Ovary (tissue), 9 donors: ENCODE data around the gene SPTBN5. TPM values are rescaled to one million over a fixed set of nuclear protein-coding genes. Genes with fewer than 3 reads are reported as not detected.

Experiments used
- DNase-seq, 5 donors: peaks; one replicate each; pipeline ENCODE4 v3.0.0-alpha.2; 2019 to 2020
- H3K27ac ChIP-seq, 2 donors: fragments of 200-600 bp; one replicate each; pipeline versions ENCODE4 v1.5.1 to v1.8.0; 2019 to 2022
- H3K27me3 ChIP-seq: fragments of 200-600 bp; one replicate; pipeline ENCODE4 v1.8.0; 2022
- H3K36me3 ChIP-seq: fragments of 200-600 bp; sonication (generic); one replicate; pipeline ENCODE4 v1.5.1; 2019
- H3K4me1 ChIP-seq: one replicate; pipeline ENCODE4 v1.8.1; 2013; ENCODE audit warnings: mild to moderate bottlenecking, moderate library complexity; ENCODE audit not compliant: insufficient read depth
- H3K4me3 ChIP-seq: fragments of 200-600 bp; sonication (generic); one replicate; pipeline ENCODE4 v1.5.1; 2017
- H3K9me3 ChIP-seq, 2 donors: fragments of 200-600 bp in 1 of 2; sonication (generic) in 1 of 2; one replicate each; pipeline versions ENCODE4 v1.5.1 to v1.8.1; 2013 to 2019; ENCODE audit warnings: mild to moderate bottlenecking in 1 of 2, moderate library complexity in 1 of 2
- CTCF ChIP-seq, 3 donors: fragments of 450-650 bp in 2 of 3; fragments of 200-600 bp in 1 of 3; IDR thresholded peaks; one replicate each; pipeline versions ENCODE4 v1.5.1 to v1.8.0; 2016 to 2022; ENCODE audit warnings: antibody characterized with exemption in 3 of 3, mild to moderate bottlenecking in 1 of 3
- EP300 ChIP-seq: sonication (generic); formaldehyde crosslinking; IDR thresholded peaks from one replicate; pipeline ENCODE4 v1.6.1; 2017; ENCODE audit warnings: antibody characterized with exemption
- POLR2A ChIP-seq: fragments of 450-650 bp; IDR thresholded peaks from one replicate; pipeline ENCODE4 v1.6.1; 2017; ENCODE audit warnings: antibody characterized with exemption, mild to moderate bottlenecking, moderate library complexity
- WGBS, 3 donors: extraction: QIAGEN DNeasy Blood & Tissue Kit in 1 of 3; methylation state at CpG; one replicate each; pipeline versions ENCODE4 v1.1.5 to v1.1.7; 2013 to 2017; 5-methylcytosine and 5-hydroxymethylcytosine counted together
- intact Hi-C, 4 donors: fragments of 100-400 bp; cut with DNase I; formaldehyde crosslinking; loops; one replicate each; pipeline versions ENCODE4 v1.11.0 to v1.15.1; 2022 to 2023
- microRNA-seq, 3 donors: library from miRNA; unstranded; fragments of <30 nt; microRNA quantifications; one replicate each; pipeline versions ENCODE4 to v1.2.0, GENCODE V29; 2019 to 2020
- polyA plus RNA-seq, 2 donors: library from polyadenylated mRNA; stranded (reverse); fragments of 200-250 nt in 1 of 2; fragments of 350-450 nt in 1 of 2; fragmentation: Illumina TruSeq in 1 of 2; extraction: RNeasy Lipid Tissue Mini Kit (QIAGEN cat#74804) in 1 of 2; gene quantifications; one replicate each; pipeline ENCODE4 v1.2.3, GENCODE V29; 2013 to 2014
- small RNA-seq: library from RNA; depleted of rRNA; stranded (forward); fragments of <200 nt; gene quantifications from one replicate; pipeline ENCODE3, GENCODE V24; 2016
- total RNA-seq, 7 donors: library from RNA; depleted of rRNA in 2 of 7; stranded (reverse); fragments of >200 nt in 2 of 7; fragmentation: NEBNext Ultra II Directional in 3 of 7; extraction: Animal tissue kit (Norgen Biotek cat#: 25700) in 3 of 7; gene quantifications; one replicate each; pipeline versions ENCODE4 v1.1.0 to v1.2.4, GENCODE V29; 2016 to 2023
- donor health status: DM: no; HTN: no; CAD: no; lungs with moderate emphysema.
- donor health status: DM: no; HTN: no; CAD: no.
- donor health status: Bipolar disorder and iron deficiency.
- donor health status: DM: yes; HTN: yes; CAD: no.
- donor health status: DM: no; HTN: no; CAD: no.
- donor health status: DM: yes; HTN: yes; CAD: no.

The SPTBN5 gene
- total and polyA plus RNA-seq, 9 donors = 0.28 to 1.5 (median 0.77) TPM

GRCh38 chr15:41801850-41802455 is 91.9 kb downstream of the SPTBN5 start:
- Histone ChIP-seq H3K9me3 (no peaks in the 10 kb centered on the region), H3K4me3 (no peak overlapping the region), H3K36me3 (no peaks in the 10 kb centered on the region), H3K27ac (no peak overlapping the region), H3K27me3 (no peaks in the 10 kb centered on the region), H3K4me1 (peaks cover 3% of the 10 kb centered on the region)
- no peak for DNase-seq
- TF ChIP-seq EP300 (no peak), POLR2A (no peak), CTCF (IDR thresholded peaks at IDR 0.05) (no peak)
- intact Hi-C loops = no loop called here
- 93 to 97% (median 96%) methylated on average over 3 of the region's 3 CpGs for WGBS, 3 donors

GRCh38 chr15:41801185-41801584 is 92.7 kb downstream of the SPTBN5 start:
- Histone ChIP-seq H3K9me3 (no peaks in the 10 kb centered on the region), H3K27me3 (no peaks in the 10 kb centered on the region), H3K36me3 (no peaks in the 10 kb centered on the region), H3K4me1 (peaks cover 3% of the 10 kb centered on the region), H3K27ac (no peak overlapping the region), H3K4me3 (no peak overlapping the region)
- DNase-seq = no peak
- intact Hi-C loops = no loop called here
- TF ChIP-seq POLR2A (no peak), EP300 (no peak), CTCF (IDR thresholded peaks at IDR 0.05) (no peak)
- 86 to 88% (median 87%) methylated on average over 3 of the region's 3 CpGs for WGBS, 3 donors

- no peak for DNase-seq
- Histone ChIP-seq H3K27ac (no peak overlapping the region), H3K9me3 (no peaks in the 10 kb centered on the region), H3K27me3 (no peaks in the 10 kb centered on the region), H3K36me3 (no peaks in the 10 kb centered on the region), H3K4me3 (no peak overlapping the region), H3K4me1 (peaks cover 9% of the 10 kb centered on the region)
- intact Hi-C loops = no loop called here
- TF ChIP-seq POLR2A (no peak), CTCF (IDR thresholded peaks at IDR 0.05) (no peak), EP300 (no peak)
- 82 to 85% (median 85%) methylated on average over 5 of the region's 5 CpGs for WGBS, 3 donors
Measured at GRCh38 chr15:41799488-41799805, 94.4 kb downstream of the SPTBN5 start.

DNA sequence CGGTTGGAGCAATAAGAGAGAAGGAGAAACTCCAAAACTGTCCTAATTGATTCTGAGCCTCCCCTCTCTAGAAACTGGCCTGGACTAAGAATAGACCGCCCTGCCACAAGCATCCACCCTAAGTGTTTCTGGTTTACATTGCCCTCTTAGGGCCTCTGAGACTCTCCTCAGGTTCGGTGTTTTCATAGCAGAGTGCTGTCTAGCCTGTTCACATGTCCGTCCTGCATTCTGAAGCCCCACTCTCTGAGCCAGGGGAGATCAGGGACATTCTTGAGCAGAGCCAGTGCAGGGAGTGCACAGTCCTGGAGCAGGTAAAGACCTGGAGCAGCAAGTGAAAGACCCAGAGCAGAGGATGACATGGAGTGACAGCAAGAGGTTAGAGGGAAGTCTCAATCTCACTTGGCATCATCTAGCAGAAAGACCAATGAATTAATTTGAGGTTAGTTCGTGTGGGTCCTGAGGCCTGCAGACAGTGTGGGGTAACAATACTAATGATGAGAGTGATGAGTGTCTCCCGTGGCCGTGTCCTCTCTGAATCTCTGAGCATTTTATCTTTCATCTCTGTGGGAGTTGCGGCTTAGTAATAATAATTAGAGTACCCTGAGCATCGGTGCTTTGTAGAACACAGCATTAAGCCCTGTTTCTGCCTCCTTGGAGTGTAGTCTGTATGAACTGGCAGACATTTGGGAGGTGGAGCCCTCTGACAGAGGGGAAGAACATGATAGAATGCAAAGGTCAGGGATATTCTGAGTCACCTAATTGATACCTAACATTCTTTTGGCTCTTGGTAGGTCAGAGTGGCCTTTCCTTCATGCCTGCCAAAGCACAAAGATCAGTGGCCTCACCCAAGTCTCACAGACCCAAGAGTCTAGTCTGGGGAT is 95.0 kb downstream of the SPTBN5 start:
- intact Hi-C loops = no loop called here
- H3K4me1 ChIP-seq = peaks cover 9% of the 10 kb centered on the region
- WGBS, 3 donors = 70 to 75% (median 75%) methylated on average over 9 of the region's 9 CpGs
- no peak for TF ChIP-seq CTCF (IDR thresholded peaks at IDR 0.05)
- TF ChIP-seq POLR2A = no peak
- TF ChIP-seq EP300 = no peak
- H3K9me3 ChIP-seq = no peaks in the 10 kb centered on the region
- DNase-seq = no peak
- no peaks in the 10 kb centered on the region for H3K27me3 ChIP-seq
- no peak overlapping the region for H3K4me3 ChIP-seq
- H3K36me3 ChIP-seq = no peaks in the 10 kb centered on the region
- H3K27ac ChIP-seq = no peak overlapping the region

Small RNA genes within 50 kb of the gene (microRNA-seq; reads per million reads assigned to microRNA genes)
- gene MIR4310 = 0 reads per million in 3 donors

Small RNA genes within 50 kb of the gene (small RNA-seq; reads per million reads assigned to genes)
- gene JMJD7-PLA2G4B (not detected), gene MIR4310 (not detected), gene RNA5SP393 (not detected)

Other genes with a start within 250 kb of the SPTBN5 start
- gene MGA, start 233.6 kb downstream of the SPTBN5 start, total RNA-seq = 10 to 100 TPM; 43.4 to 90.2 (median 61.6) TPM
- gene MGA, start 233.6 kb downstream of the SPTBN5 start, polyA plus RNA-seq = 10 to 100 TPM in 1 of 2 donors, 1 to 10 TPM in 1; 7.1 to 14.8 TPM
- gene MAPKBP1, start 119.6 kb downstream of the SPTBN5 start, total RNA-seq = 10 to 100 TPM; 18.4 to 46.9 (median 38.9) TPM
- 10 to 100 TPM; 10.6 to 18.7 TPM for gene MAPKBP1, start 119.6 kb downstream of the SPTBN5 start, polyA plus RNA-seq
- 10 to 100 TPM; 13.8 to 21.4 (median 15.6) TPM for gene JMJD7, start 66.0 kb downstream of the SPTBN5 start, total RNA-seq
- gene JMJD7, start 66.0 kb downstream of the SPTBN5 start, polyA plus RNA-seq = 10 to 100 TPM in 1 of 2 donors, 1 to 10 TPM in 1; 3.0 to 11.4 TPM
- gene PLA2G4B, start 55.2 kb downstream of the SPTBN5 start, total RNA-seq = 10 to 100 TPM in 4 of 7 donors, 1 to 10 TPM in 3; 4.8 to 17.5 (median 12.8) TPM
- gene PLA2G4B, start 55.2 kb downstream of the SPTBN5 start, polyA plus RNA-seq = 10 to 100 TPM in 1 of 2 donors, 1 to 10 TPM in 1; 8.6 to 10.6 TPM
- gene EHD4, start 78.5 kb upstream of the SPTBN5 start, total RNA-seq = 10 to 100 TPM in 6 of 7 donors, 1 to 10 TPM in 1; 8.8 to 23.3 (median 14.8) TPM
- 10 to 100 TPM; 11.7 to 13.7 TPM for gene EHD4, start 78.5 kb upstream of the SPTBN5 start, polyA plus RNA-seq
- gene PLA2G4E, start 127.0 kb upstream of the SPTBN5 start, total RNA-seq = under 1 TPM in 1 of 7 donors, not detected in 6; 0.11 TPM
- gene PLA2G4E, start 127.0 kb upstream of the SPTBN5 start, polyA plus RNA-seq = under 1 TPM in 1 of 2 donors, not detected in 1; 0.02 TPM
- under 1 TPM in 2 of 7 donors, not detected in 5; 0.11 to 0.12 TPM for gene PLA2G4D, start 200.5 kb upstream of the SPTBN5 start, total RNA-seq
- not detected for gene PLA2G4D, start 200.5 kb upstream of the SPTBN5 start, polyA plus RNA-seq